ENCODE results near the gene ASB12.

ASB12 gene

DNA sequence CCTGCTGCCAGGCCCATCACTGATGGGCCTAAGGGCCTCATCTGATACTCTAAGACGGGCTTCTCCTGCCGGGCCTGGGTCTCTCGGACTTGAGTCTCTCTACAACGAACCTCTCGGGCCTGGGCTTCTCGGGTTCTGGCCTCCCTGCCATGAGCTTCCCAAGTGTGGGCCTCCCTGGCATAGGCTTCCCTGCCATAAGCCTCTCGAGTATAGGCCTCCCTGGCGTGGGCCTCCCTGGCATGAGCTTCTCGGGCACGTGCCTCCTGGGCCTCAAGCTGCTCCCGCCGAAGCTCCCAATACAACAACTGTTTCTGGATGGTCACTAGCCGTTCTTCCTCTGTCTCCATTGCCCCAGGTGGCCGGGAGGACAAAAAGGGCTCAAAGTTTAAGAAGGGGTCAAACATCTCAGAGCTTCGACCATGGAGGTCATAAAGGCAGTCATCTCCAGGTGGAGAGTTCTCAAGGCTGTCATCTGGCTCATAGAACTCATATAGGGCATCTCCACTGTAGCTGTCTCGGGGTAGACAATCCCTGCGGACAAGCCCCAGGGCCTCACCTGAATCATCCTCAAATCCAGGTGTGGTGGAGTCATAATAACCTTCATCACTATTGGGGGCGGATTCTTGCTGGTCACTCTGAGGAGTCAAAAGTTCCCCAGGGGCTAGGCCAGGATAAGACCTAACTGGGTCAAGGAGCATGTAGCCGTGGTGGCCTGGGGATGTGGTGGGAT, 39.0 kb downstream of the ASB12 start:
- Histone ChIP-seq H3K27me3 (ENCODE audit: insufficient read depth, low read length) (no peaks in the 10 kb centered on the region), H4K12ac (ENCODE audit: low read depth, low read length) (no peak overlapping the region)

DNA sequence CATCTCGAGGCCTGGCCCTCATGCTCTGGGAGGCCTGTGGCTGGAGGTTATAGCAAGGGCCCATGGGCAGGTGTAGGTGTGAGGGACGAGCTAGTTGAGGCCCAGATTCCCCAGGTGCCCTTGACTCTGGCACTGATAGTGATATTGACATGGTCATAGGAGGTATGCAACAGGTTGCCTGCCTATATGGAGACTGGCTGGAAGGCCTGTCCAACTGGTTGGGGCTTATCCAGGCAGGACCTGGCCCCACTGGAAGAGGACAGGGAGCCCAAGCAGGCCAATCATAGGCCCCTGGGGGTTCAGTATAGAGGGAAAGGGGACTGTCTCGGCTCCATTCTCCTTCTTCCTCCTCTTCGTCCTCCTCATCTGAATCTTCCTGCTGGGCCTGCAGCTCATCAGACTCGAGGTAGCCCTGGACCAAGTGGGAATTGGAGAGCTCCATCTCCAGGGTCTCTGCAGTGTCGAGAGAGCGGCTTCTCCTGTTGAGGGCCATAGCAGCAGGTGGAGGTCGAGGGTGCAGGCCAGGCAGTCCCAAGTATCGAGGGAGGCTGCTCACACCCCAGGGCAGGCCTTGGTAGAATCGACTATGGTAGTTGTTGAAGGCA, 40.2 kb downstream of the ASB12 start:
- Histone ChIP-seq H3K79me2 (ENCODE audit: control insufficient read depth, insufficient read depth, low read length, poor library complexity) (no peaks in the 10 kb centered on the region), H2BK120ac (ENCODE audit: insufficient read depth, low read length, poor library complexity) (no peak overlapping the region), H3K23ac (ENCODE audit: low read length) (no peak overlapping the region), H2AFZ (ENCODE audit: insufficient read depth, low read length, poor library complexity) (no peak overlapping the region), H3K36me3 (ENCODE audit: control insufficient read depth in 1 of 2, insufficient read depth in 2 of 2, low read length in 2 of 2) (peaks cover 1 to 2% of the 10 kb centered on the region in 2 experiments), H3K9me3 (ENCODE audit: insufficient read depth, low read depth, low read length) (no peaks in the 10 kb centered on the region), H2AK5ac (ENCODE audit: low read length) (no peak overlapping the region), H3K18ac (ENCODE audit: low read length) (no peak overlapping the region), H3K27ac (ENCODE audit: low read depth, low read length) (no peak overlapping the region), H3K4me3 (ENCODE audit: low read depth, low read length) (no peak overlapping the region), H3K9ac (ENCODE audit: low read length) (no peak overlapping the region), H2BK5ac (ENCODE audit: low read depth, low read length, poor library complexity) (no peak overlapping the region), H4K91ac (ENCODE audit: low read depth, low read length) (no peak overlapping the region), H3K4ac (ENCODE audit: low read depth, low read length) (no peak overlapping the region), H4K8ac (ENCODE audit: low read depth, low read length) (no peak overlapping the region), H4K12ac (ENCODE audit: low read depth, low read length) (no peak overlapping the region), H3K4me1 (ENCODE audit: control insufficient read depth in 1 of 2, insufficient read depth in 2 of 2, low read length in 2 of 2) (no peaks in the 10 kb centered on the region), H3K14ac (ENCODE audit: low read length) (no peak overlapping the region), H2BK12ac (ENCODE audit: low read length) (no peak overlapping the region), H3K27me3 (ENCODE audit: insufficient read depth, low read length) (no peaks in the 10 kb centered on the region), H3K4me2 (ENCODE audit: low read length) (no peak overlapping the region), H3K79me1 (ENCODE audit: low read length) (no peaks in the 10 kb centered on the region)
- WGBS (ENCODE audit: extremely low coverage, insufficient coverage, insufficient read length), result no CpG with 5 or more reads among the region's 10 CpGs
- no peak for DNase-seq

More for the DNA sequence above, 39.0 kb downstream of the ASB12 start:
- Histone ChIP-seq H3K27ac (ENCODE audit: low read depth, low read length) (no peak overlapping the region), H4K91ac (ENCODE audit: low read depth, low read length) (no peak overlapping the region), H2AK5ac (ENCODE audit: low read length) (no peak overlapping the region), H3K23ac (ENCODE audit: low read length) (no peak overlapping the region), H3K4me2 (ENCODE audit: low read length) (no peak overlapping the region), H3K18ac (ENCODE audit: low read length) (no peak overlapping the region), H3K14ac (ENCODE audit: low read length) (no peak overlapping the region), H2AFZ (ENCODE audit: insufficient read depth, low read length, poor library complexity) (no peak overlapping the region), H3K36me3 (ENCODE audit: control insufficient read depth in 1 of 2, insufficient read depth in 2 of 2, low read length in 2 of 2) (peaks cover 1 to 2% of the 10 kb centered on the region in 2 experiments), H3K79me2 (ENCODE audit: control insufficient read depth, insufficient read depth, low read length, poor library complexity) (no peaks in the 10 kb centered on the region), H4K8ac (ENCODE audit: low read depth, low read length) (no peak overlapping the region), H2BK120ac (ENCODE audit: insufficient read depth, low read length, poor library complexity) (no peak overlapping the region), H3K4me1 (ENCODE audit: control insufficient read depth in 1 of 2, insufficient read depth in 2 of 2, low read length in 2 of 2) (no peaks in the 10 kb centered on the region), H3K9ac (ENCODE audit: low read length) (no peak overlapping the region), H3K9me3 (ENCODE audit: insufficient read depth, low read depth, low read length) (no peaks in the 10 kb centered on the region), H3K4ac (ENCODE audit: low read depth, low read length) (no peak overlapping the region), H2BK5ac (ENCODE audit: low read depth, low read length, poor library complexity) (no peak overlapping the region), H3K79me1 (ENCODE audit: low read length) (no peaks in the 10 kb centered on the region), H2BK12ac (ENCODE audit: low read length) (no peak overlapping the region), H3K4me3 (ENCODE audit: low read depth, low read length) (no peak overlapping the region)
- DNase-seq, result no peak
- WGBS (ENCODE audit: extremely low coverage, insufficient coverage, insufficient read length), result no CpG with 5 or more reads among the region's 19 CpGs

GRCh38 chrX:64188901-64189300, 41.5 kb downstream of the ASB12 start:
- no peaks in the 10 kb centered on the region for H3K4me1 ChIP-seq (ENCODE audit: control insufficient read depth in 1 of 2, insufficient read depth in 2 of 2, low read length in 2 of 2)
- no peak overlapping the region for H2AK5ac ChIP-seq (ENCODE audit: low read length)
- no peak overlapping the region for H2BK5ac ChIP-seq (ENCODE audit: low read depth, low read length, poor library complexity)
- peaks cover 1 to 2% of the 10 kb centered on the region in 2 experiments for H3K36me3 ChIP-seq (ENCODE audit: control insufficient read depth in 1 of 2, insufficient read depth in 2 of 2, low read length in 2 of 2)
- no peaks in the 10 kb centered on the region for H3K27me3 ChIP-seq (ENCODE audit: insufficient read depth, low read length)
- H3K4ac ChIP-seq (ENCODE audit: low read depth, low read length), result no peak overlapping the region
- DNase-seq, result no peak
- H3K23ac ChIP-seq (ENCODE audit: low read length), result no peak overlapping the region
- no peak overlapping the region for H4K91ac ChIP-seq (ENCODE audit: low read depth, low read length)
- no peak overlapping the region for H2AFZ ChIP-seq (ENCODE audit: insufficient read depth, low read length, poor library complexity)
- H2BK120ac ChIP-seq (ENCODE audit: insufficient read depth, low read length, poor library complexity), result no peak overlapping the region
- no peak overlapping the region for H4K12ac ChIP-seq (ENCODE audit: low read depth, low read length)
- no peak overlapping the region for H3K18ac ChIP-seq (ENCODE audit: low read length)
- no peak overlapping the region for H2BK12ac ChIP-seq (ENCODE audit: low read length)
- H3K79me2 ChIP-seq (ENCODE audit: control insufficient read depth, insufficient read depth, low read length, poor library complexity), result no peaks in the 10 kb centered on the region
- no peaks in the 10 kb centered on the region for H3K9me3 ChIP-seq (ENCODE audit: insufficient read depth, low read depth, low read length)
- no peak overlapping the region for H3K27ac ChIP-seq (ENCODE audit: low read depth, low read length)
- H3K4me2 ChIP-seq (ENCODE audit: low read length), result no peak overlapping the region
- WGBS (ENCODE audit: extremely low coverage, insufficient coverage, insufficient read length), result no CpG with 5 or more reads among the region's 3 CpGs
- H3K14ac ChIP-seq (ENCODE audit: low read length), result no peak overlapping the region
- H3K9ac ChIP-seq (ENCODE audit: low read length), result no peak overlapping the region
- H4K8ac ChIP-seq (ENCODE audit: low read depth, low read length), result no peak overlapping the region
- no peak overlapping the region for H3K4me3 ChIP-seq (ENCODE audit: low read depth, low read length)
- no peaks in the 10 kb centered on the region for H3K79me1 ChIP-seq (ENCODE audit: low read length)

DNA sequence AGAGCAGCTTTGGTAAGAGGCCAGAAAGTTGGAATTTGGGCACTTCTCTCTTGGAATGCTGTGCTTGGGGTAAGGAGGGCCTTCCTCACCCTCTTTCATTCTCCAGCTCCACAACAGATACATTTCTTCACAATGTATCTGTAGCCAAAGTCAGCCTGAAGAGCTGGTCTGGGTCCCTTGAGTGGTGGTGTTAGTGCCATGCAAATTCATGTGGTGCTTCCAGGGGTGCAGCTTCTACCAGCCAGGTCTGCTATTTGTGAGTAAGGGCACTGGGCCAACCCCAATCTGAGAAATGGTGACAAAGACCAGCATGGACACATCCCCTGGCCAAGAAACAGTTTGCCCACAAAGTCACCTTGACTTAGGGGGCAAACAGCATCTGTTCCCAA, 42.7 kb downstream of the ASB12 start:
- no peak for DNase-seq
- Histone ChIP-seq H3K14ac (ENCODE audit: low read length) (no peak overlapping the region), H3K4ac (ENCODE audit: low read depth, low read length) (no peak overlapping the region), H3K4me1 (ENCODE audit: control insufficient read depth in 1 of 2, insufficient read depth in 2 of 2, low read length in 2 of 2) (no peaks in the 10 kb centered on the region), H3K23ac (ENCODE audit: low read length) (no peak overlapping the region), H3K4me2 (ENCODE audit: low read length) (no peak overlapping the region), H3K18ac (ENCODE audit: low read length) (no peak overlapping the region), H3K9ac (ENCODE audit: low read length) (no peak overlapping the region), H3K36me3 (ENCODE audit: control insufficient read depth in 1 of 2, insufficient read depth in 2 of 2, low read length in 2 of 2) (peaks cover under 1 to 2% of the 10 kb centered on the region in 2 experiments), H2AFZ (ENCODE audit: insufficient read depth, low read length, poor library complexity) (no peak overlapping the region), H3K27ac (ENCODE audit: low read depth, low read length) (no peak overlapping the region), H4K91ac (ENCODE audit: low read depth, low read length) (no peak overlapping the region), H4K8ac (ENCODE audit: low read depth, low read length) (no peak overlapping the region), H3K4me3 (ENCODE audit: low read depth, low read length) (no peak overlapping the region), H2BK12ac (ENCODE audit: low read length) (no peak overlapping the region), H2BK120ac (ENCODE audit: insufficient read depth, low read length, poor library complexity) (no peak overlapping the region), H3K79me1 (ENCODE audit: low read length) (no peaks in the 10 kb centered on the region), H4K12ac (ENCODE audit: low read depth, low read length) (no peak overlapping the region), H2BK5ac (ENCODE audit: low read depth, low read length, poor library complexity) (no peak overlapping the region), H3K9me3 (ENCODE audit: insufficient read depth, low read depth, low read length) (no peaks in the 10 kb centered on the region), H3K79me2 (ENCODE audit: control insufficient read depth, insufficient read depth, low read length, poor library complexity) (no peaks in the 10 kb centered on the region), H2AK5ac (ENCODE audit: low read length) (no peak overlapping the region), H3K27me3 (ENCODE audit: insufficient read depth, low read length) (no peaks in the 10 kb centered on the region)
